ENCODE results near the gene FNBP1L.

GRCh38 chr1:93501399-93501798, 53.5 kb downstream of the FNBP1L start:
- TF ChIP-seq CTCF (IDR thresholded peaks at IDR 0.05) (no peak), POLR2A (IDR thresholded peaks at IDR 0.05) (no peak)
